ENCODE measurements around the gene MAPK9. TPM values are rescaled to one million over a fixed set of nuclear protein-coding genes. Genes with fewer than 3 reads are reported as not detected.

Gene MAPK9
- total RNA-seq, 1 donor from 2014 or later: 23.2 TPM

- FAIRE-seq: no peak
- H3K4me3 ChIP-seq (ENCODE audit: low read depth, low read length): no peak overlapping the region
- TF ChIP-seq CTCF (IDR thresholded peaks at IDR 0.05; ENCODE audit: insufficient read depth, low read length, severe bottlenecking): no peak
These were observed 74.1 kb downstream of the MAPK9 start for GRCh38 chr5:180217797-180218196.

GRCh38 chr5:180216646-180217171, 75.2 kb downstream of the MAPK9 start:
- H3K27me3 ChIP-seq (ENCODE audit: control insufficient read depth, insufficient read depth, low read length): no peaks in the 10 kb centered on the region
- no peaks in the 10 kb centered on the region for H3K36me3 ChIP-seq (ENCODE audit: control insufficient read depth, insufficient read depth, low read length)
- H3K4me3 ChIP-seq (ENCODE audit: low read depth, low read length): no peak overlapping the region
- FAIRE-seq: no peak
- TF ChIP-seq CTCF (IDR thresholded peaks at IDR 0.05; ENCODE audit: insufficient read depth, low read length, severe bottlenecking): no peak
- DNase-seq (ENCODE audit: low read depth): no peak

More at GRCh38 chr5:180217797-180218196, 74.1 kb downstream of the MAPK9 start:
- DNase-seq (ENCODE audit: low read depth): no peak
- no peaks in the 10 kb centered on the region for H3K36me3 ChIP-seq (ENCODE audit: control insufficient read depth, insufficient read depth, low read length)
- no peaks in the 10 kb centered on the region for H3K27me3 ChIP-seq (ENCODE audit: control insufficient read depth, insufficient read depth, low read length)

GRCh38 chr5:180215783-180216630, 75.9 kb downstream of the MAPK9 start:
- no peaks in the 10 kb centered on the region for H3K27me3 ChIP-seq (ENCODE audit: control insufficient read depth, insufficient read depth, low read length)
- DNase-seq (ENCODE audit: low read depth) (no peak), FAIRE-seq (no peak)
- TF ChIP-seq CTCF (IDR thresholded peaks at IDR 0.05; ENCODE audit: insufficient read depth, low read length, severe bottlenecking): no peak
- no peaks in the 10 kb centered on the region for H3K36me3 ChIP-seq (ENCODE audit: control insufficient read depth, insufficient read depth, low read length)
- no peak overlapping the region for H3K4me3 ChIP-seq (ENCODE audit: low read depth, low read length)

GRCh38 chr5:180214870-180215770, 76.8 kb downstream of the MAPK9 start:
- FAIRE-seq (no peak), DNase-seq (ENCODE audit: low read depth) (no peak)
- Histone ChIP-seq H3K4me3 (ENCODE audit: low read depth, low read length) (no peak overlapping the region), H3K27me3 (ENCODE audit: control insufficient read depth, insufficient read depth, low read length) (no peaks in the 10 kb centered on the region), H3K36me3 (ENCODE audit: control insufficient read depth, insufficient read depth, low read length) (no peaks in the 10 kb centered on the region)
- no peak for TF ChIP-seq CTCF (IDR thresholded peaks at IDR 0.05; ENCODE audit: insufficient read depth, low read length, severe bottlenecking)

- Histone ChIP-seq H3K27me3 (ENCODE audit: control insufficient read depth, insufficient read depth, low read length) (no peaks in the 10 kb centered on the region), H3K36me3 (ENCODE audit: control insufficient read depth, insufficient read depth, low read length) (no peaks in the 10 kb centered on the region), H3K4me3 (ENCODE audit: low read depth, low read length) (no peak overlapping the region)
- DNase-seq (ENCODE audit: low read depth) (no peak), FAIRE-seq (peak; percentile 96)
- no peak for TF ChIP-seq CTCF (IDR thresholded peaks at IDR 0.05; ENCODE audit: insufficient read depth, low read length, severe bottlenecking)
These were observed 78.2 kb downstream of the MAPK9 start for GRCh38 chr5:180213657-180214207.
